Measurements from ENCODE around the gene CIC. TPM values are rescaled to one million over a fixed set of nuclear protein-coding genes. Genes with fewer than 3 reads are reported as not detected.

CIC gene
- total and polyA plus RNA-seq, 2 of the 13 experiments (the other 11 are each of a cell fraction or from before 2014, with no cell fraction given), result 5.9 to 8.0 TPM

DNA sequence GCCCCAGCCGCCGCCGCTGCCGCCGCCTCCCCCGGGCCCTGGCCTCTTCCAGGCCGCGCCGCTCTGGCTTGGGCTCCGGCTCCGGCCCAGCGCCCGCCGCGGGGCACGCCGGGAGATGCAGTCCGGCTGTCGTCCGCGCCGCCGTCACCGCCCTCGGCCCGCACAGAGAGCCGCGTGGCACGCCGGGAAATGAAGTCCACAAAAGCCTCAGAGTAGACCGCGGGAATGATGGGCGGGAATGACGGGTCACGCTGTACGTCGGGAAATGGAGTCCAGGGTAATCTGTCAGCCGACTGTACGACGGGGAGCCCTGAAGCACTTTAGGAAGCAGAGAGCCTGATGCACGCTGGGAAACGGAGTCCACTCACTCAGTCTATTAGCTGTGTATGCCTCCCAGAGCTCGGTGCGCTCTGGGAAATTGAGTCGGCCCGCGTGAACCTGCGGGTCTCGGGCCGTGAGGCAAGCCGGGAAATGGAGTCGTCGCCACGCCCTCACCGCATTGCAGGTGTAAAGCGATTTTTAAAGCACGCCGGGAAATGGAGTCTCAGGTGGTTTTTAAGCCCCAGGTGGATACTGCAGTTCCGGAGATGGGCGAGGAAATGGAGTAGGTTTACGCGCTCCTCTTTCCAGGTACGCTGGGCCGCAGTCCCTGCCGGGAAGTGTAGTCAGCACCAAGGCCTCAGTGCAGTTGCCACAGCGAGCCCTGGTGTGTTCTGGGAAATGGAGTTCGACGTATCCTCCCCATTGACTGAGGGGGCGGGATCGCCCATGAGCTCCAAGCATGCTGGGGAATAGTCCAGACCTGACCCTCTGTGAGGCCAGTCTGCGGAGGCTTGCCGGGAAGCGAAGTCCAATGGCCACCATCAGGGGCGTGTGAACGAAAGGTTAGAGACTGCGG lies 26.3 kb upstream of the CIC start, which contains the start of gene GSK3A (continued):
- TF ChIP-seq ZNF7 (CRISPR knock-in tag; IDR thresholded peaks at IDR 0.05) (no peak), HDAC1 (CRISPR knock-in tag; IDR thresholded peaks at IDR 0.05) (peak; percentile 73), ELF1 (CRISPR knock-in tag; IDR thresholded peaks at IDR 0.05) (peak; percentile 95), RAD51 (IDR thresholded peaks at IDR 0.05; ENCODE audit: borderline replicate concordance) (no peak), GATA4 (IDR thresholded peaks at IDR 0.05; ENCODE audit: borderline replicate concordance, low read depth) (peak; percentile 87; the same call in 1 of the 2 replicates), PHF21A (CRISPR knock-in tag; IDR thresholded peaks at IDR 0.05) (peak; percentile 62; the same call in 1 of the 2 replicates), SP2 (CRISPR knock-in tag; IDR thresholded peaks at IDR 0.05) (peak; percentile 66), ZNF136 (CRISPR knock-in tag; IDR thresholded peaks at IDR 0.05; ENCODE audit: low read depth) (no peak), ARNT2 (CRISPR knock-in tag; IDR thresholded peaks at IDR 0.05; ENCODE audit: low read depth) (peak; percentile 62), ZFP1 (CRISPR knock-in tag; IDR thresholded peaks at IDR 0.05) (no peak), ZNF362 (CRISPR knock-in tag; IDR thresholded peaks at IDR 0.05; ENCODE audit: borderline replicate concordance) (no peak), PREB (CRISPR knock-in tag; IDR thresholded peaks at IDR 0.05) (no peak), GMEB2 (CRISPR knock-in tag; IDR thresholded peaks at IDR 0.05; ENCODE audit: low read depth) (peak; percentile 77), MED8 (CRISPR knock-in tag; IDR thresholded peaks at IDR 0.05; ENCODE audit: insufficient replicate concordance) (no peak), ZNF180 (CRISPR knock-in tag; IDR thresholded peaks at IDR 0.05; ENCODE audit: borderline replicate concordance, low read depth) (0 out of 2 replicates have a peak, but pooled peaks have one; percentile 88), MXI1 (IDR thresholded peaks at IDR 0.05; ENCODE audit: borderline replicate concordance, low read depth, low read length) (peak; percentile 92; the same call in 1 of the 3 replicates), CREB1 (IDR thresholded peaks at IDR 0.05) (peak; percentile 86), CREB1 (CRISPR knock-in tag; IDR thresholded peaks at IDR 0.05) (peak; percentile 96), ZNF598 (CRISPR knock-in tag; IDR thresholded peaks at IDR 0.05; ENCODE audit: borderline replicate concordance) (no peak), ZNF503 (CRISPR knock-in tag; IDR thresholded peaks at IDR 0.05) (peak; percentile 75; the same call in 1 of the 2 replicates), ZNF563 (CRISPR knock-in tag; IDR thresholded peaks at IDR 0.05) (peak; percentile 64; the same call in 1 of the 2 replicates), HOXA5 (CRISPR knock-in tag; IDR thresholded peaks at IDR 0.05) (no peak)
- TF ChIP-seq, protein P1, sequence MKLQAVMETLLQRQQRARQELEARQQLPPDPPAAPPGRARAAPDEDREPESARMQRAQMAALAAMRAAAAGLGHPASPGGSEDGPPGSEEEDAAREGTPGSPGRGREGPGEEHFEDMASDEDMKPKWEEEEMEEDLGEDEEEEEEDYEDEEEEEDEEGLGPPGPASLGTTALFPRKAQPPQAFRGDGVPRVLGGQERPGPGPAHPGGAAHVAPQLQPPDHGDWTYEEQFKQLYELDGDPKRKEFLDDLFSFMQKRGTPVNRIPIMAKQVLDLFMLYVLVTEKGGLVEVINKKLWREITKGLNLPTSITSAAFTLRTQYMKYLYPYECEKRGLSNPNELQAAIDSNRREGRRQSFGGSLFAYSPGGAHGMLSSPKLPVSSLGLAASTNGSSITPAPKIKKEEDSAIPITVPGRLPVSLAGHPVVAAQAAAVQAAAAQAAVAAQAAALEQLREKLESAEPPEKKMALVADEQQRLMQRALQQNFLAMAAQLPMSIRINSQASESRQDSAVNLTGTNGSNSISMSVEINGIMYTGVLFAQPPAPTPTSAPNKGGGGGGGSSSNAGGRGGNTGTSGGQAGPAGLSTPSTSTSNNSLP (IDR thresholded peaks at IDR 0.05; ENCODE audit: low read depth, low read length), result 0 out of 2 replicates have a peak, but pooled peaks have one; percentile 20
